K562 (cell line): ENCODE data around the gene GTPBP2. TPM values are rescaled to one million over a fixed set of nuclear protein-coding genes. Genes with fewer than 3 reads are reported as not detected.
A peak's percentile ranks its signal among the peaks of the same experiment; 100 is the strongest.

Experiments used
- BACH1 ChIP-seq: fragments of 200-800 bp; sonication (Bioruptor generic); IDR thresholded peaks from 2 replicates; pipeline ENCODE4 v1.6.1; 2016; ENCODE audit warnings: missing genetic modification characterization, missing compliant biosample characterization
- CGGBP1 ChIP-seq: fragments of 250-450 bp; sonication (Bioruptor Pico); IDR thresholded peaks from 2 replicates; pipeline ENCODE4 v1.9.0; 2021; ENCODE audit warnings: mild to moderate bottlenecking
- CHD1 ChIP-seq: fragments of 200-600 bp; sonication (generic); IDR thresholded peaks from one replicate; pipeline ENCODE4 v1.6.1; 2012; ENCODE audit warnings: mild to moderate bottlenecking, moderate library complexity, low read length, inconsistent platforms
- CHD2 ChIP-seq: IDR thresholded peaks from 2 replicates; pipeline ENCODE4 v1.6.1; 2011; ENCODE audit warnings: low read depth, low read length
- CTCF ChIP-seq, 3 experiments: IDR thresholded peaks in 2 of 3; conservative IDR thresholded peaks in 1 of 3; 2 replicates each; pipeline ENCODE4 v1.5.1; 2011 to 2012; ENCODE audit warnings: low read length in 3 of 3, mild to moderate bottlenecking in 3 of 3, control low read depth in 2 of 3, improper control_type of control experiment in 1 of 3, inconsistent platforms in 1 of 3, low read depth in 1 of 3, mixed read lengths in 1 of 3, moderate library complexity in 1 of 3; ENCODE audit not compliant: insufficient read depth in 2 of 3
- HNRNPK ChIP-seq: fragments of 200-400 bp; formaldehyde crosslinking; IDR thresholded peaks from one replicate; pipeline ENCODE4 v1.6.1; 2018; ENCODE audit warnings: mild to moderate bottlenecking, low read depth, low read length; ENCODE audit not compliant: poor library complexity, severe bottlenecking
- ID3 ChIP-seq, 2 experiments: fragments of 250-450 bp in 1 of 2; fragments of 450-650 bp in 1 of 2; sonication (Bioruptor Pico) in 1 of 2; IDR thresholded peaks; 2 replicates each; pipeline versions ENCODE4 v1.6.1 to v1.8.0; 2016 to 2021; ENCODE audit warnings: mild to moderate bottlenecking in 2 of 2, moderate library complexity in 2 of 2, missing compliant biosample characterization in 1 of 2, missing genetic modification characterization in 1 of 2
- NCOA6 ChIP-seq: fragments of 450-650 bp; IDR thresholded peaks from 2 replicates; pipeline ENCODE4 v1.6.1; 2017; ENCODE audit warnings: mild to moderate bottlenecking
- NEUROD1 ChIP-seq: fragments of 150-350 bp; IDR thresholded peaks from 2 replicates; pipeline ENCODE4 v1.6.1; 2014; ENCODE audit warnings: borderline replicate concordance, low read length, low read depth; ENCODE audit not compliant: partially characterized antibody
- PPARD ChIP-seq: fragments of 250-450 bp; sonication (Bioruptor Pico); IDR thresholded peaks from 2 replicates; pipeline ENCODE4 v1.8.0; 2022; ENCODE audit warnings: inconsistent platforms, mild to moderate bottlenecking, moderate library complexity
- RBM17 ChIP-seq: fragments of 200-400 bp; formaldehyde crosslinking; IDR thresholded peaks from 2 replicates; pipeline ENCODE4 v1.6.1; 2017; ENCODE audit warnings: low read depth, mild to moderate bottlenecking, low read length, borderline replicate concordance
- RBM25 ChIP-seq: fragments of 200-400 bp; formaldehyde crosslinking; IDR thresholded peaks from 2 replicates; pipeline ENCODE4 v1.6.1; 2018; ENCODE audit warnings: low read length, low read depth, moderate library complexity; ENCODE audit not compliant: severe bottlenecking
- RNF2 ChIP-seq: sonication (generic); IDR thresholded peaks from 2 replicates; pipeline ENCODE4 v1.6.1; 2016
- SMARCE1 ChIP-seq: fragments of 450-650 bp; IDR thresholded peaks from 2 replicates; pipeline ENCODE4 v1.7.1; 2016; ENCODE audit warnings: mild to moderate bottlenecking
- TFAP4 ChIP-seq: sonication (generic); formaldehyde crosslinking; IDR thresholded peaks from 2 replicates; pipeline ENCODE4 v1.8.0; 2022; ENCODE audit warnings: missing genetic modification reagents, mild to moderate bottlenecking, moderate library complexity, borderline replicate concordance
- TGIF2 ChIP-seq: sonication (generic); formaldehyde crosslinking; IDR thresholded peaks from 2 replicates; pipeline ENCODE4 v1.8.1; 2022; ENCODE audit warnings: mild to moderate bottlenecking, missing genetic modification reagents, moderate library complexity
- THAP12 ChIP-seq: fragments of 250-450 bp; sonication (Bioruptor Pico); IDR thresholded peaks from 2 replicates; pipeline ENCODE4 v1.9.0; 2021; ENCODE audit warnings: mild to moderate bottlenecking, inconsistent platforms
- WHSC1 ChIP-seq: IDR thresholded peaks from one replicate; pipeline ENCODE4 v1.6.1; 2012; ENCODE audit warnings: low read length, control low read depth, inconsistent platforms
- ZEB2 ChIP-seq: fragments of 450-650 bp; IDR thresholded peaks from 2 replicates; pipeline ENCODE4 v1.6.1; 2016
- ZNF3 ChIP-seq: fragments of 250-450 bp; sonication (Bioruptor Pico); IDR thresholded peaks from 2 replicates; pipeline ENCODE4 v1.5.0; 2021; ENCODE audit warnings: mild to moderate bottlenecking, moderate library complexity
- polyA plus RNA-seq, 8 experiments: library from polyadenylated mRNA; depleted of rRNA in 4 of 8; stranded (reverse) in 5 of 8; unstranded in 3 of 8; fragments of >200 nt; fragmentation: Nextera tagmentation in 2 of 8; fragmentation: Illumina TruSeq in 1 of 8; extraction: Ambion mirVana in 2 of 8; extraction: Trizol in 1 of 8; gene quantifications; 2 replicates each; pipeline versions ENCODE4 v1.2.1 to v1.2.3, GENCODE V29; 2011 to 2014; ENCODE audit warnings: inconsistent platforms in 1 of 8, missing spikeins in 1 of 8
- total RNA-seq, 7 experiments: library from RNA; depleted of rRNA in 6 of 7; stranded (reverse); fragments of >200 nt in 6 of 7; fragmentation: Illumina TruSeq in 2 of 7; extraction: Trizol in 2 of 7; gene quantifications; 2 replicates each; pipeline versions ENCODE4 v1.2.1 to v1.2.3, GENCODE V29; 2011 to 2021; ENCODE audit warnings: low replicate concordance in 1 of 7

GTPBP2 gene
- total and polyA plus RNA-seq, 9 of the 15 experiments (the other 6 are each of a cell fraction or from before 2014, with no cell fraction given) = 48.4 to 196 (median 111) TPM

GRCh38 chr6:43635387-43636307 lies 6.6 kb upstream of the GTPBP2 start, which contains the start of gene MAD2L1BP (continued):
- no peak for TF ChIP-seq NCOA6
- peak; percentile 59; the same call in 1 of the 2 replicates for TF ChIP-seq TFAP4 (CRISPR knock-in tag)
- peak; percentile 52 for TF ChIP-seq NEUROD1
- no peak for TF ChIP-seq ZEB2
- no peak for TF ChIP-seq HNRNPK
- TF ChIP-seq TGIF2 (CRISPR knock-in tag) = no peak
- no peak for TF ChIP-seq CGGBP1 (CRISPR knock-in tag)
- peak; percentile 84 for TF ChIP-seq SMARCE1
- peak; percentile 50; the same call in 1 of the 2 replicates for TF ChIP-seq RNF2
- TF ChIP-seq WHSC1 = no peak
- 0 out of 2 replicates have a peak, but pooled peaks have one; percentile 32 for TF ChIP-seq ZNF3
- TF ChIP-seq PPARD (CRISPR knock-in tag) = no peak
- TF ChIP-seq BACH1 = no peak; the same call in 1 of the 2 replicates
- no peak for TF ChIP-seq RBM17
- TF ChIP-seq ID3 (CRISPR knock-in tag; IDR thresholded peaks at IDR 0.05) = 0 out of 2 replicates have a peak, but pooled peaks have one; percentile 50
- peak; percentile 95 for TF ChIP-seq ID3 (tag; IDR thresholded peaks at IDR 0.05)
- peak; percentile 58 for TF ChIP-seq CHD2
- peak in 1 of 3 experiments; percentile 29; a peak in 2 of 6 replicates for TF ChIP-seq CTCF (IDR thresholded peaks at IDR 0.05 in 2 of 3, conservative IDR thresholded peaks at IDR 0.05 in 1 of 3; ENCODE audit: insufficient read depth in 2 of 3, low read depth in 1 of 3, low read length in 3 of 3)
- TF ChIP-seq CHD1 = peak; percentile 81
- TF ChIP-seq THAP12 (CRISPR knock-in tag) = no peak
- TF ChIP-seq RBM25 = peak; percentile 66
